Measurements from ENCODE around the gene PALM.

GRCh38 chr19:710767-711166, 2.0 kb downstream of the PALM start:
- TF ChIP-seq POLR2AphosphoS5 (IDR thresholded peaks at IDR 0.05; ENCODE audit: low read depth, low read length) (no peak), CTCF (IDR thresholded peaks at IDR 0.05) (no peak), REST (IDR thresholded peaks at IDR 0.05; ENCODE audit: insufficient read depth in 1 of 2, low read depth in 2 of 2, low read length in 1 of 2) (no peak), TCF7L2 (IDR thresholded peaks at IDR 0.05; ENCODE audit: low read depth, low read length) (no peak)
